ENCODE measurements around the gene LRRC18. TPM values are rescaled to one million over a fixed set of nuclear protein-coding genes. Genes with fewer than 3 reads are reported as not detected.

The LRRC18 gene
- polyA plus RNA-seq, 1 experiment, result not detected

- CTCF ChIA-PET, result no interaction called here
- POLR2A ChIA-PET, result no interaction called here
- Histone ChIP-seq H3K4me3 (ENCODE audit: low read depth, low read length) (no peak overlapping the region), H3K27me3 (ENCODE audit: control insufficient read depth, insufficient read depth, low read length) (no peaks in the 10 kb centered on the region), H3K9me3 (ENCODE audit: control insufficient read depth, insufficient read depth, low read length) (no peaks in the 10 kb centered on the region), H3K27ac (ENCODE audit: low read depth, low read length) (no peak overlapping the region)
- no peak for DNase-seq (ENCODE audit: low read depth, low spot score)
- TF ChIP-seq CTCF (IDR thresholded peaks at IDR 0.05; ENCODE audit: low read depth, low read length), result no peak
These were observed 3.5 kb upstream of the LRRC18 start for GRCh38 chr10:48943096-48943495.

- no peak for TF ChIP-seq CTCF (IDR thresholded peaks at IDR 0.05; ENCODE audit: low read depth, low read length)
- POLR2A ChIA-PET, result no interaction called here
- no peak overlapping the region for H3K4me3 ChIP-seq (ENCODE audit: low read depth, low read length)
- no peaks in the 10 kb centered on the region for H3K9me3 ChIP-seq (ENCODE audit: control insufficient read depth, insufficient read depth, low read length)
- H3K27ac ChIP-seq (ENCODE audit: low read depth, low read length), result no peak overlapping the region
- CTCF ChIA-PET, result no interaction called here
- no peaks in the 10 kb centered on the region for H3K27me3 ChIP-seq (ENCODE audit: control insufficient read depth, insufficient read depth, low read length)
- no peak for DNase-seq (ENCODE audit: low read depth, low spot score)
These were observed 1.9 kb upstream of the LRRC18 start for GRCh38 chr10:48941427-48942075.

- CTCF ChIA-PET, result no interaction called here
- Histone ChIP-seq H3K9me3 (ENCODE audit: control insufficient read depth, insufficient read depth, low read length) (no peaks in the 10 kb centered on the region), H3K4me3 (ENCODE audit: low read depth, low read length) (no peak overlapping the region), H3K27me3 (ENCODE audit: control insufficient read depth, insufficient read depth, low read length) (no peaks in the 10 kb centered on the region), H3K27ac (ENCODE audit: low read depth, low read length) (no peak overlapping the region)
- POLR2A ChIA-PET, result no interaction called here
- DNase-seq (ENCODE audit: low read depth, low spot score), result no peak
- no peak for TF ChIP-seq CTCF (IDR thresholded peaks at IDR 0.05; ENCODE audit: low read depth, low read length)
These were observed 1.3 kb upstream of the LRRC18 start for GRCh38 chr10:48940958-48941357.

GRCh38 chr10:48940372-48940771 is 732 bp upstream of the LRRC18 start:
- DNase-seq (ENCODE audit: low read depth, low spot score), result no peak
- POLR2A ChIA-PET, result no interaction called here

More at GRCh38 chr10:48940372-48940771, 732 bp upstream of the LRRC18 start:
- Histone ChIP-seq H3K27me3 (ENCODE audit: control insufficient read depth, insufficient read depth, low read length) (peaks cover 4% of the 10 kb centered on the region), H3K9me3 (ENCODE audit: control insufficient read depth, insufficient read depth, low read length) (no peaks in the 10 kb centered on the region), H3K27ac (ENCODE audit: low read depth, low read length) (no peak overlapping the region), H3K4me3 (ENCODE audit: low read depth, low read length) (no peak overlapping the region)
- no peak for TF ChIP-seq CTCF (IDR thresholded peaks at IDR 0.05; ENCODE audit: low read depth, low read length)
- CTCF ChIA-PET, result no interaction called here
